Ovary (tissue), 9 donors: ENCODE results near the gene CHST14. TPM values are rescaled to one million over a fixed set of nuclear protein-coding genes. Genes with fewer than 3 reads are reported as not detected.

Source experiments
- DNase-seq, 5 donors: peaks; one replicate each; pipeline ENCODE4 v3.0.0-alpha.2; 2019 to 2020
- H3K27ac ChIP-seq, 2 donors: fragments of 200-600 bp; one replicate each; pipeline versions ENCODE4 v1.5.1 to v1.8.0; 2019 to 2022
- H3K27me3 ChIP-seq: fragments of 200-600 bp; one replicate; pipeline ENCODE4 v1.8.0; 2022
- H3K36me3 ChIP-seq: fragments of 200-600 bp; sonication (generic); one replicate; pipeline ENCODE4 v1.5.1; 2019
- H3K4me1 ChIP-seq: one replicate; pipeline ENCODE4 v1.8.1; 2013; ENCODE audit warnings: mild to moderate bottlenecking, moderate library complexity; ENCODE audit not compliant: insufficient read depth
- H3K4me3 ChIP-seq: fragments of 200-600 bp; sonication (generic); one replicate; pipeline ENCODE4 v1.5.1; 2017
- H3K9me3 ChIP-seq, 2 donors: fragments of 200-600 bp in 1 of 2; sonication (generic) in 1 of 2; one replicate each; pipeline versions ENCODE4 v1.5.1 to v1.8.1; 2013 to 2019; ENCODE audit warnings: mild to moderate bottlenecking in 1 of 2, moderate library complexity in 1 of 2
- CTCF ChIP-seq, 3 donors: fragments of 450-650 bp in 2 of 3; fragments of 200-600 bp in 1 of 3; IDR thresholded peaks; one replicate each; pipeline versions ENCODE4 v1.5.1 to v1.8.0; 2016 to 2022; ENCODE audit warnings: antibody characterized with exemption in 3 of 3, mild to moderate bottlenecking in 1 of 3
- EP300 ChIP-seq: sonication (generic); formaldehyde crosslinking; IDR thresholded peaks from one replicate; pipeline ENCODE4 v1.6.1; 2017; ENCODE audit warnings: antibody characterized with exemption
- POLR2A ChIP-seq: fragments of 450-650 bp; IDR thresholded peaks from one replicate; pipeline ENCODE4 v1.6.1; 2017; ENCODE audit warnings: antibody characterized with exemption, mild to moderate bottlenecking, moderate library complexity
- WGBS, 3 donors: extraction: QIAGEN DNeasy Blood & Tissue Kit in 1 of 3; methylation state at CpG; one replicate each; pipeline versions ENCODE4 v1.1.5 to v1.1.7; 2013 to 2017; 5-methylcytosine and 5-hydroxymethylcytosine counted together
- intact Hi-C, 4 donors: fragments of 100-400 bp; cut with DNase I; formaldehyde crosslinking; loops; one replicate each; pipeline versions ENCODE4 v1.11.0 to v1.15.1; 2022 to 2023
- polyA plus RNA-seq, 2 donors: library from polyadenylated mRNA; stranded (reverse); fragments of 200-250 nt in 1 of 2; fragments of 350-450 nt in 1 of 2; fragmentation: Illumina TruSeq in 1 of 2; extraction: RNeasy Lipid Tissue Mini Kit (QIAGEN cat#74804) in 1 of 2; gene quantifications; one replicate each; pipeline ENCODE4 v1.2.3, GENCODE V29; 2013 to 2014
- total RNA-seq, 7 donors: library from RNA; depleted of rRNA in 2 of 7; stranded (reverse); fragments of >200 nt in 2 of 7; fragmentation: NEBNext Ultra II Directional in 3 of 7; extraction: Animal tissue kit (Norgen Biotek cat#: 25700) in 3 of 7; gene quantifications; one replicate each; pipeline versions ENCODE4 v1.1.0 to v1.2.4, GENCODE V29; 2016 to 2023
- donor health status: DM: no; HTN: no; CAD: no; lungs with moderate emphysema.
- donor health status: DM: no; HTN: no; CAD: no.
- donor health status: Bipolar disorder and iron deficiency.
- donor health status: DM: yes; HTN: yes; CAD: no.
- donor health status: DM: no; HTN: no; CAD: no.
- donor health status: DM: yes; HTN: yes; CAD: no.

CHST14 gene
- total and polyA plus RNA-seq, 9 donors = 8.2 to 28.3 (median 23.8) TPM

- no peaks in the 10 kb centered on the region for H3K9me3 ChIP-seq
- no peaks in the 10 kb centered on the region for H3K36me3 ChIP-seq
- intact Hi-C loops = no loop called here
- no peak for DNase-seq
- H3K4me3 ChIP-seq = no peak overlapping the region
- no peak for TF ChIP-seq POLR2A
- TF ChIP-seq EP300 = no peak
- no peak for TF ChIP-seq CTCF (IDR thresholded peaks at IDR 0.05)
- WGBS, 3 donors = 54 to 79% (median 67%) methylated on average over 8 of the region's 8 CpGs
- H3K27me3 ChIP-seq = no peaks in the 10 kb centered on the region
- H3K27ac ChIP-seq = no peak overlapping the region
- H3K4me1 ChIP-seq = peaks cover 6% of the 10 kb centered on the region
Measured at GRCh38 chr15:40474581-40474980, 3.8 kb downstream of the CHST14 start.

GRCh38 chr15:40477642-40478327, 7.0 kb downstream of the CHST14 start:
- no peak for DNase-seq
- H3K36me3 ChIP-seq = no peaks in the 10 kb centered on the region
- H3K4me1 ChIP-seq = no peaks in the 10 kb centered on the region
- H3K9me3 ChIP-seq = no peaks in the 10 kb centered on the region
- TF ChIP-seq CTCF (IDR thresholded peaks at IDR 0.05) (no peak), POLR2A (no peak), EP300 (no peak)
- H3K27me3 ChIP-seq = no peaks in the 10 kb centered on the region
- H3K27ac ChIP-seq = no peak overlapping the region
- WGBS, 3 donors = 50 to 60% (median 50%) methylated on average over 5 of the region's 5 CpGs
- intact Hi-C loops = no loop called here
- no peak overlapping the region for H3K4me3 ChIP-seq

GRCh38 chr15:40479024-40479423, 8.2 kb downstream of the CHST14 start:
- H3K27me3 ChIP-seq = no peaks in the 10 kb centered on the region
- no peak overlapping the region for H3K27ac ChIP-seq
- H3K4me3 ChIP-seq = no peak overlapping the region
- no peaks in the 10 kb centered on the region for H3K36me3 ChIP-seq
- H3K9me3 ChIP-seq = no peaks in the 10 kb centered on the region
- DNase-seq = no peak
- intact Hi-C loops = no loop called here
- TF ChIP-seq CTCF (IDR thresholded peaks at IDR 0.05) = no peak
- TF ChIP-seq POLR2A = no peak
- no peak for TF ChIP-seq EP300
- no peaks in the 10 kb centered on the region for H3K4me1 ChIP-seq

- Histone ChIP-seq H3K9me3 (no peaks in the 10 kb centered on the region), H3K27ac (no peak overlapping the region), H3K4me1 (no peaks in the 10 kb centered on the region), H3K36me3 (no peaks in the 10 kb centered on the region), H3K4me3 (no peak overlapping the region), H3K27me3 (no peaks in the 10 kb centered on the region)
- intact Hi-C loops = no loop called here
- DNase-seq = no peak
- 75 to 85% (median 78%) methylated on average over 1 of the region's 1 CpG for WGBS, 3 donors
- TF ChIP-seq CTCF (IDR thresholded peaks at IDR 0.05) (no peak), POLR2A (no peak), EP300 (no peak)
Measured at GRCh38 chr15:40481341-40482074, 10.7 kb downstream of the CHST14 start.
